Gastrocnemius medialis (tissue), 4 donors: ENCODE data around the gene SLC43A2.

Source experiments
- CTCF ChIP-seq, 5 experiments: fragments of 450-650 bp in 3 of 5; fragments of 200-600 bp in 2 of 5; sonication (generic) in 2 of 5; IDR thresholded peaks in 4 of 5; conservative IDR thresholded peaks in 1 of 5; 1 replicate in 4 of 5; 2 replicates in 1 of 5; pipeline ENCODE4 v1.5.1; 2016 to 2019; ENCODE audit warnings: antibody characterized with exemption in 5 of 5, mild to moderate bottlenecking in 3 of 5, moderate library complexity in 3 of 5
- POLR2A ChIP-seq, 2 donors: fragments of 450-650 bp; IDR thresholded peaks; one replicate each; pipeline ENCODE4 v1.6.1; 2017; ENCODE audit warnings: antibody characterized with exemption in 2 of 2, mild to moderate bottlenecking in 2 of 2, moderate library complexity in 2 of 2

GRCh38 chr17:1638171-1638590, 9.5 kb upstream of the SLC43A2 start:
- TF ChIP-seq CTCF (IDR thresholded peaks at IDR 0.05 in 4 of 5, conservative IDR thresholded peaks at IDR 0.05 in 1 of 5) (no peak), POLR2A (IDR thresholded peaks at IDR 0.05) (no peak)
